Erythroblast (primary cell): Measurements from ENCODE around the gene CEP68.

Source experiments
- GATA1 ChIP-seq: IDR thresholded peaks from 2 replicates; pipeline ENCODE4 v1.6.1; 2011; ENCODE audit warnings: low read depth, mild to moderate bottlenecking, control low read depth, low read length, moderate library complexity
- POLR2A ChIP-seq: IDR thresholded peaks from 2 replicates; pipeline ENCODE4 v1.6.1; 2011; ENCODE audit warnings: mild to moderate bottlenecking, low read length

- TF ChIP-seq POLR2A (no peak), GATA1 (no peak)
Observed at GRCh38 chr2:65054749-65055421, 1.3 kb upstream of the CEP68 start.
